Measurements from ENCODE around the gene SH2B3.

SH2B3 gene

GRCh38 chr12:111406474-111407376 lies 1.0 kb downstream of the SH2B3 start:
- peak overlapping the region; percentile 89 for H3K4me3 ChIP-seq (ENCODE audit: low read depth, low read length)
- TF ChIP-seq CTCF (IDR thresholded peaks at IDR 0.05; ENCODE audit: low read depth, low read length) = no peak

- TF ChIP-seq CTCF (IDR thresholded peaks at IDR 0.05; ENCODE audit: low read depth, low read length) = no peak
- peak overlapping the region; percentile 89 for H3K4me3 ChIP-seq (ENCODE audit: low read depth, low read length)
Observed at GRCh38 chr12:111407377-111408115, 1.8 kb downstream of the SH2B3 start.

GRCh38 chr12:111408116-111408440 lies 2.4 kb downstream of the SH2B3 start:
- no peak for TF ChIP-seq CTCF (IDR thresholded peaks at IDR 0.05; ENCODE audit: low read depth, low read length)
- peak overlapping the region; percentile 89 for H3K4me3 ChIP-seq (ENCODE audit: low read depth, low read length)

DNA sequence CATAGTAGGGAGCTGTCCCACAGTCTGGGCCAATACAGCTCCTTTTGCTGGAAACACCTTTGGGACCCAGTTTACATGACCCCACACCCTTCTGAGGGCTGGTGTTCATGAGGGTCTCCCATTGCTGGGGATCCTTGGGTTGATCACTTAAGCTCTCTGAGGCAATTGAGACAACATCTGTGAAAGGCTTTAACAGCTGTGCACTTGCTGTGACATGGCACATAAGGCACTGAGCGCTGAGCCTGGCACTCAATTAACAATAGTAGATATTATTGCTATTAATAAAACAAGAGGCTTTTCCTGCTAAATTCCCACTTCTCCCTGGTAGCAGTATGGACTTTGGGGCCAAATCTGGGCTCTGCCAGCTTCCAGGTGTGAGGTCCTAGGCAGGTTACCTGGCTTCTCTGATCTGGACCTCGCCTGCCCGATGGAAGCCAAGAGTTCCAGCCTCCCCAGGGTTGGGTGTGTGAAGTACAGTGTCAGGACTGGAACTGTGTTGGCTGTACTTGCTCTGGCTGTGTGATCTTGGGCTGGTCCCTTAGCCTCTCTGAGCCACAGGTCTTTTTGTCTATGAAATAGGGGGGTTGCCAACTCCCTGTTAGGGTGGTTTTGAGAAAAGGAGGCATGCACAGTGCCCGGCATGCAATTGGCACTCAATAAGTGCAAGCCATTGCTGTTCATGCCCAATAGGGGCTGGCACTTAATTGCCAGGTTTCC lies 3.1 kb downstream of the SH2B3 start:
- peak overlapping the region; percentile 21; the same call in 1 of the 2 replicates for H3K4me3 ChIP-seq (ENCODE audit: low read depth, low read length)
- TF ChIP-seq CTCF (IDR thresholded peaks at IDR 0.05; ENCODE audit: low read depth, low read length) = no peak

- no peak for TF ChIP-seq CTCF (IDR thresholded peaks at IDR 0.05; ENCODE audit: low read depth, low read length)
- peak overlapping the region; percentile 21; the same call in 1 of the 2 replicates for H3K4me3 ChIP-seq (ENCODE audit: low read depth, low read length)
Observed at GRCh38 chr12:111409403-111409779, 3.7 kb downstream of the SH2B3 start.

DNA sequence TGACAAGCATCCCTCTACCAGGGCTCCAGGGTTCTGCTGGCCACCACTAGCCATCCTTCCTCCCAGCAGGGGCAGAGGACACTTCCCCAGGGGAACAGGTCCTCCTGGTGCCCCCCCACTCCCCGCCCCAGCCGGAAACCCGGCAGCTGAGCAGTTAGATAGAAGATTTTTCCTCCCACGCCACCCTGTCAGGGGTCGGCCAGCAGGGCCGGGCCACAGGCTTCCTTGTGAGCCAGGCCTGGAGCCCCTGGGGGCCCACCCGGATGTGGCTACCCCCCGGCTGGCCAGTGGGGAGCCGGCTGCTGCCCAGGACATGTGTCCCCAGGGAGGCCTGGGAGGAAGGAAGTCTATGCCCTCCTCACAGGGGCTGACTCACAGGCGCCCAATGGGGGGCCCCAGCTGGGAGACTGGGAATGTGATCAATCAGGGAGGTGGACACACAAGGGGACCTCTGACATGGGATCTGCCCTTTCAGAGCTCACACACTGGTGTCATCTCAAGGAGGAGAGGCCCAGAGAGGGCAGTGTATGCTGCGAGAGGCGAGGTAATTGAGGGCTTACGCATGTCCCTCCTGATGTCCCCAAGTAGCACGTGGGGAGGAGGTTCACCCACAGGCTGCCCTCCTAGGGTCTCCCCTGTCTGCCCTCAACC lies 4.2 kb downstream of the SH2B3 start:
- peak overlapping the region; percentile 21; the same call in 1 of the 2 replicates for H3K4me3 ChIP-seq (ENCODE audit: low read depth, low read length)

More for the DNA sequence above, 4.2 kb downstream of the SH2B3 start:
- no peak for TF ChIP-seq CTCF (IDR thresholded peaks at IDR 0.05; ENCODE audit: low read depth, low read length)

Measured in WI38 (cell line).